ENCODE data around the gene FEV.

DNA sequence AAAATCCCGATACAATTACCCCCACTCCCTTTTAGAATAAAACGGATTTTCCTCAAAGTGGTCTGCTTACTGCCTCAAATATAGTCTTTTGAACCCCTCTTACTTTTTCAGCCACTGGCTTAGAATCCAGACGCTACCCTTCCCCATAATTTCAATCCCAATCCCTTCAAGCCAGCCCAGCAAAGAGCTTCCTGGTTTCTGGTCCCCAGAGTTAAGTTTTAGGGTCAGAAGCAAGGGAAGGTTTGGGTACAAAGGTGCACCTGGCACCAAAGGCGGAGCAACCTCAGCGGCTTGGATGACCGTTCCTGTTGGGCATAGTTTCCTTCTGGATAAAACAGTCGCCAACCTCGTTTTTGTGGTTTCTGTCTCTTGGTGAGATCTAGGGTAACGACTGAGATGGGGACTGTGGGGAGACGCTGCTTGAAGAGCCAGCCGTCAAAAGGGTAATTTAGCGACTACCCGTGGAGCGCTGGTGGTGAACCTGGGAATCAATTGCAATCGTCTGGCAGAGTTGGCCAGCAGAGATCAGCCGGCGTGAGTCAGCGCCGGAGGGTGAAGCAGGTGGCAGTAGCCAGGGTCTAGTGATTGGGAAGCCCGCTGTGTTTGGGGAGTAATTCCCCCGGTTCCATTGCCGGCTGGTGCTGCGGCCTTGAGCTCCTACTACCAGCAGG is 1.6 kb downstream of the FEV start:
- TF ChIP-seq, protein P1, sequence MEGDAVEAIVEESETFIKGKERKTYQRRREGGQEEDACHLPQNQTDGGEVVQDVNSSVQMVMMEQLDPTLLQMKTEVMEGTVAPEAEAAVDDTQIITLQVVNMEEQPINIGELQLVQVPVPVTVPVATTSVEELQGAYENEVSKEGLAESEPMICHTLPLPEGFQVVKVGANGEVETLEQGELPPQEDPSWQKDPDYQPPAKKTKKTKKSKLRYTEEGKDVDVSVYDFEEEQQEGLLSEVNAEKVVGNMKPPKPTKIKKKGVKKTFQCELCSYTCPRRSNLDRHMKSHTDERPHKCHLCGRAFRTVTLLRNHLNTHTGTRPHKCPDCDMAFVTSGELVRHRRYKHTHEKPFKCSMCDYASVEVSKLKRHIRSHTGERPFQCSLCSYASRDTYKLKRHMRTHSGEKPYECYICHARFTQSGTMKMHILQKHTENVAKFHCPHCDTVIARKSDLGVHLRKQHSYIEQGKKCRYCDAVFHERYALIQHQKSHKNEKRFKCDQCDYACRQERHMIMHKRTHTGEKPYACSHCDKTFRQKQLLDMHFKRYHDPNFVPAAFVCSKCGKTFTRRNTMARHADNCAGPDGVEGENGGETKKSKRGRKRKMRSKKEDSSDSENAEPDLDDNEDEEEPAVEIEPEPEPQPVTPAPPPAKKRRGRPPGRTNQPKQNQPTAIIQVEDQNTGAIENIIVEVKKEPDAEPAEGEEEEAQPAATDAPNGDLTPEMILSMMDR (IDR thresholded peaks at IDR 0.05) = no peak
- TF ChIP-seq POLR2A (IDR thresholded peaks at IDR 0.05) (no peak), POLR2AphosphoS5 (IDR thresholded peaks at IDR 0.05) (no peak)

All from prostate gland (tissue), 2 donors.